NT2/D1 (cell line): Measurements from ENCODE around the gene TMEM214.

Experiments
- SUZ12 ChIP-seq: IDR thresholded peaks from 2 replicates; pipeline ENCODE4 v1.6.1; 2011; ENCODE audit not compliant: insufficient read length, insufficient read depth; ENCODE audit errors: extremely low read depth
- YY1 ChIP-seq: IDR thresholded peaks from 2 replicates; pipeline ENCODE4 v1.6.1; 2011; ENCODE audit not compliant: insufficient read length, insufficient read depth
- ZNF274 ChIP-seq: IDR thresholded peaks from 2 replicates; pipeline ENCODE4 v1.6.1; 2011; ENCODE audit warnings: mild to moderate bottlenecking, low read depth, low read length

- TF ChIP-seq ZNF274 (no peak), YY1 (no peak), SUZ12 (no peak)
Observed at GRCh38 chr2:27088634-27089033, 55.9 kb downstream of the TMEM214 start.
